Liver (tissue), 9 donors: ENCODE results near the gene INSR. TPM values are rescaled to one million over a fixed set of nuclear protein-coding genes. Genes with fewer than 3 reads are reported as not detected.

ENCODE experiments used
- DNase-seq: peaks from one replicate; pipeline ENCODE4 v3.0.0-alpha.2; 2017; ENCODE audit warnings: low spot score
- H3K27ac ChIP-seq, 2 donors: one replicate each; pipeline ENCODE4 v1.7.0; 2013; ENCODE audit warnings: inconsistent platforms in 2 of 2, low read length in 2 of 2, control low read depth in 1 of 2, low read depth in 1 of 2, mild to moderate bottlenecking in 1 of 2
- H3K27me3 ChIP-seq, 4 donors: one replicate each; pipeline versions ENCODE4 v1.6.1 to v1.7.0; 2013; ENCODE audit warnings: low read length in 3 of 4, inconsistent platforms in 1 of 4, mild to moderate bottlenecking in 1 of 4, moderate library complexity in 1 of 4; ENCODE audit not compliant: control insufficient read depth in 4 of 4, insufficient read depth in 4 of 4
- H3K36me3 ChIP-seq, 4 donors: one replicate each; pipeline versions ENCODE4 v1.6.1 to v1.7.0; 2013; ENCODE audit warnings: low read length in 3 of 4, mild to moderate bottlenecking in 3 of 4, low read depth in 1 of 4, moderate library complexity in 1 of 4; ENCODE audit not compliant: control insufficient read depth in 4 of 4, insufficient read depth in 3 of 4
- H3K4me1 ChIP-seq, 4 donors: one replicate each; pipeline versions ENCODE4 v1.6.1 to v1.7.0; 2013; ENCODE audit warnings: low read length in 3 of 4, mild to moderate bottlenecking in 3 of 4, moderate library complexity in 1 of 4; ENCODE audit not compliant: control insufficient read depth in 4 of 4, insufficient read depth in 4 of 4
- H3K4me3 ChIP-seq, 3 donors: one replicate each; pipeline versions ENCODE4 v1.6.1 to v1.7.0; 2013; ENCODE audit warnings: low read length in 3 of 3, control low read depth in 1 of 3, low read depth in 1 of 3, mild to moderate bottlenecking in 1 of 3
- H3K9ac ChIP-seq, 2 donors: one replicate each; pipeline ENCODE4 v1.7.0; 2013; ENCODE audit warnings: low read length in 2 of 2, mild to moderate bottlenecking in 2 of 2, moderate library complexity in 2 of 2, control low read depth in 1 of 2, low read depth in 1 of 2
- H3K9me3 ChIP-seq, 4 donors: one replicate each; pipeline versions ENCODE4 v1.6.1 to v1.7.0; 2013; ENCODE audit warnings: low read length in 3 of 4; ENCODE audit not compliant: control insufficient read depth in 4 of 4
- EGR1 ChIP-seq, 2 donors: IDR thresholded peaks; 2 replicates each; pipeline ENCODE4 v1.6.1; 2016 to 2018; ENCODE audit warnings: antibody characterized with exemption in 2 of 2, low read depth in 2 of 2
- FOXA1 ChIP-seq: IDR thresholded peaks from 2 replicates; pipeline ENCODE4 v1.6.1; 2016; ENCODE audit warnings: antibody characterized with exemption
- FOXA2 ChIP-seq: IDR thresholded peaks from 2 replicates; pipeline ENCODE4 v1.6.1; 2016; ENCODE audit warnings: antibody characterized with exemption
- GABPA ChIP-seq, 2 donors: IDR thresholded peaks in 1 of 2; conservative IDR thresholded peaks in 1 of 2; 2 replicates each; pipeline ENCODE4 v1.6.1; 2016; ENCODE audit warnings: antibody characterized with exemption in 2 of 2, mild to moderate bottlenecking in 1 of 2, moderate library complexity in 1 of 2
- HNF4A ChIP-seq, 2 donors: conservative IDR thresholded peaks; 2 replicates each; pipeline ENCODE4 v1.6.1; 2016; ENCODE audit warnings: antibody characterized with exemption in 2 of 2, mild to moderate bottlenecking in 2 of 2
- HNF4G ChIP-seq: IDR thresholded peaks from 2 replicates; pipeline ENCODE4 v1.6.1; 2016; ENCODE audit warnings: antibody characterized with exemption
- JUND ChIP-seq, 2 donors: IDR thresholded peaks; 2 replicates each; pipeline ENCODE4 v1.6.1; 2016; ENCODE audit warnings: antibody characterized with exemption in 2 of 2
- NR2F2 ChIP-seq: IDR thresholded peaks from 2 replicates; pipeline ENCODE4 v1.6.1; 2016; ENCODE audit warnings: antibody characterized with exemption
- RAD21 ChIP-seq, 2 donors: IDR thresholded peaks; 2 replicates each; pipeline ENCODE4 v1.6.1; 2016; ENCODE audit warnings: antibody characterized with exemption in 2 of 2, mild to moderate bottlenecking in 2 of 2
- RXRA ChIP-seq, 2 donors: IDR thresholded peaks; 2 replicates each; pipeline ENCODE4 v1.6.1; 2017 to 2018; ENCODE audit warnings: antibody characterized with exemption in 2 of 2, mild to moderate bottlenecking in 1 of 2
- SP1 ChIP-seq: IDR thresholded peaks from 2 replicates; pipeline ENCODE4 v1.6.1; 2018; ENCODE audit warnings: antibody characterized with exemption, mild to moderate bottlenecking
- TAF1 ChIP-seq: conservative IDR thresholded peaks from 2 replicates; pipeline ENCODE4 v1.6.1; 2016; ENCODE audit warnings: antibody characterized with exemption, mild to moderate bottlenecking
- YY1 ChIP-seq: IDR thresholded peaks from 2 replicates; pipeline ENCODE4 v1.6.1; 2016; ENCODE audit warnings: antibody characterized with exemption, mild to moderate bottlenecking
- WGBS: extraction: QIAGEN DNeasy Blood & Tissue Kit; methylation state at CpG from one replicate; pipeline ENCODE4 v1.1.7; 2013; 5-methylcytosine and 5-hydroxymethylcytosine counted together
- polyA plus RNA-seq, 2 donors: library from polyadenylated mRNA; stranded (reverse) in 1 of 2; unstranded in 1 of 2; fragments of 200-250 nt in 1 of 2; fragments of >200 nt in 1 of 2; fragmentation: Nextera tagmentation in 1 of 2; extraction: Ambion mirVana in 1 of 2; gene quantifications; one replicate each; pipeline versions ENCODE4 v1.2.1 to v1.2.3, GENCODE V29; 2013 to 2015
- total RNA-seq, 2 donors: library from RNA; depleted of rRNA; stranded (reverse); fragments of >200 nt; gene quantifications; one replicate each; pipeline ENCODE4 v1.2.3, GENCODE V29; 2014
- TF ChIP-seq, protein P1 (sequence below): fragments of 150-350 bp; IDR thresholded peaks from 2 replicates; pipeline ENCODE4 v1.5.1; 2017; ENCODE audit warnings: improper control_type of control experiment, low read depth, low read length; ENCODE audit not compliant: missing input control
- TF ChIP-seq, protein P2 (sequence below): IDR thresholded peaks from 2 replicates; pipeline ENCODE4 v1.6.1; 2016; ENCODE audit warnings: antibody characterized with exemption
- TF ChIP-seq, protein P3 (sequence below): IDR thresholded peaks from 2 replicates; pipeline ENCODE4 v1.6.1; 2016; ENCODE audit warnings: antibody characterized with exemption, mild to moderate bottlenecking
- TF ChIP-seq, protein P4 (sequence below): IDR thresholded peaks from 2 replicates; pipeline ENCODE4 v1.6.1; 2016; ENCODE audit warnings: antibody characterized with exemption
- TF ChIP-seq, protein P5 (sequence below): IDR thresholded peaks from 2 replicates; pipeline ENCODE4 v1.6.1; 2016; ENCODE audit warnings: antibody characterized with exemption
- donor health status: healthy.
- donor health status: healthy.
- donor health status: healthy.
- donor health status: healthy.
- donor health status: healthy.

The INSR gene
- total and polyA plus RNA-seq, 4 donors: 16.5 to 97.5 (median 50.8) TPM

DNA sequence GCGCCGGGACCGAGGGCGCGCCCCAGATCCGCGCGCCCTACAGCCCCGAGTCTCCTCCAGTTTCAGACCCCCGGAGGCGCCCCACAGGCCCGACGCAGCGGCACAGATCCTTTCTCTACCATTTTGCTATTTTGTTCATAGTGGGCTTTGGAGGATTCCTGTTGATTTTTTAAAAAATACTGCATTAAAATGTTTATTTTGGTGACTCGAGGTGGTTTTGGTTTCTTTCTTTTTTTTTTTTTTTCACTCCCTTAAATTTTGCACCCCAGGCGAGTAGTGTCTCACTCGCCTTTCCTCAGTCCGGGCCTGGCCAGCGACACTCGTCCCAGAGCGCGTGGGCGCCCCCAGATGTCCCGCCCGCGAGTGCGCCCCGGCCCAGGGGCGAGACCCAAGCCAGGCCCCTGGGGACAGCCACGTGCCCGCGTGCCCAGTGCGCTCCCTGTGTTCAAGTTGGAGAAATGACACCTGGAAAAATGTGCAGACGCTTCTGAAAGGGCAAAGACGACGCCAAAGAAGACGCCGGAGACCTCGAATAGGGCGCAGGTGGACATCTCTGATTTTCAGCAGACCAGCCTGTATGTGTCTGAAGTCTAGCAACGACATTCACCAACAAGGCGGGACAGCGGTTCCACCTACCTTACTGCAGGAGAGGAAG is 471 bp upstream of the INSR start:
- WGBS: 2% methylated on average over 43 of the region's 43 CpGs
- Histone ChIP-seq H3K4me1 (peaks cover 2 to 22% (median 16%) of the 10 kb centered on the region in 4 donors), H3K36me3 (no peaks in the 10 kb centered on the region), H3K9me3 (no peaks in the 10 kb centered on the region), H3K27me3 (no peaks in the 10 kb centered on the region), H3K9ac (peak overlapping the region; percentile 56 to 76), H3K4me3 (peak overlapping the region; percentile 62 to 97 (median 79)), H3K27ac (peak overlapping the region; percentile 84 to 95)
- DNase-seq: peak; percentile 60
- TF ChIP-seq, protein P1, sequence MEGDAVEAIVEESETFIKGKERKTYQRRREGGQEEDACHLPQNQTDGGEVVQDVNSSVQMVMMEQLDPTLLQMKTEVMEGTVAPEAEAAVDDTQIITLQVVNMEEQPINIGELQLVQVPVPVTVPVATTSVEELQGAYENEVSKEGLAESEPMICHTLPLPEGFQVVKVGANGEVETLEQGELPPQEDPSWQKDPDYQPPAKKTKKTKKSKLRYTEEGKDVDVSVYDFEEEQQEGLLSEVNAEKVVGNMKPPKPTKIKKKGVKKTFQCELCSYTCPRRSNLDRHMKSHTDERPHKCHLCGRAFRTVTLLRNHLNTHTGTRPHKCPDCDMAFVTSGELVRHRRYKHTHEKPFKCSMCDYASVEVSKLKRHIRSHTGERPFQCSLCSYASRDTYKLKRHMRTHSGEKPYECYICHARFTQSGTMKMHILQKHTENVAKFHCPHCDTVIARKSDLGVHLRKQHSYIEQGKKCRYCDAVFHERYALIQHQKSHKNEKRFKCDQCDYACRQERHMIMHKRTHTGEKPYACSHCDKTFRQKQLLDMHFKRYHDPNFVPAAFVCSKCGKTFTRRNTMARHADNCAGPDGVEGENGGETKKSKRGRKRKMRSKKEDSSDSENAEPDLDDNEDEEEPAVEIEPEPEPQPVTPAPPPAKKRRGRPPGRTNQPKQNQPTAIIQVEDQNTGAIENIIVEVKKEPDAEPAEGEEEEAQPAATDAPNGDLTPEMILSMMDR: peak; percentile 40
- TF ChIP-seq EGR1 (IDR thresholded peaks at IDR 0.05; ENCODE audit: low read depth in 2 of 2) (peak in 1 of 2 donors; percentile 24), RXRA (IDR thresholded peaks at IDR 0.05) (peak in 1 of 2 donors; percentile 23), RAD21 (IDR thresholded peaks at IDR 0.05) (peak; percentile 72 to 78), JUND (IDR thresholded peaks at IDR 0.05) (no peak), NR2F2 (no peak), SP1 (no peak), FOXA1 (no peak)
- TF ChIP-seq, protein P2, sequence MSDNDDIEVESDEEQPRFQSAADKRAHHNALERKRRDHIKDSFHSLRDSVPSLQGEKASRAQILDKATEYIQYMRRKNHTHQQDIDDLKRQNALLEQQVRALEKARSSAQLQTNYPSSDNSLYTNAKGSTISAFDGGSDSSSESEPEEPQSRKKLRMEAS: peak; percentile 59

DNA sequence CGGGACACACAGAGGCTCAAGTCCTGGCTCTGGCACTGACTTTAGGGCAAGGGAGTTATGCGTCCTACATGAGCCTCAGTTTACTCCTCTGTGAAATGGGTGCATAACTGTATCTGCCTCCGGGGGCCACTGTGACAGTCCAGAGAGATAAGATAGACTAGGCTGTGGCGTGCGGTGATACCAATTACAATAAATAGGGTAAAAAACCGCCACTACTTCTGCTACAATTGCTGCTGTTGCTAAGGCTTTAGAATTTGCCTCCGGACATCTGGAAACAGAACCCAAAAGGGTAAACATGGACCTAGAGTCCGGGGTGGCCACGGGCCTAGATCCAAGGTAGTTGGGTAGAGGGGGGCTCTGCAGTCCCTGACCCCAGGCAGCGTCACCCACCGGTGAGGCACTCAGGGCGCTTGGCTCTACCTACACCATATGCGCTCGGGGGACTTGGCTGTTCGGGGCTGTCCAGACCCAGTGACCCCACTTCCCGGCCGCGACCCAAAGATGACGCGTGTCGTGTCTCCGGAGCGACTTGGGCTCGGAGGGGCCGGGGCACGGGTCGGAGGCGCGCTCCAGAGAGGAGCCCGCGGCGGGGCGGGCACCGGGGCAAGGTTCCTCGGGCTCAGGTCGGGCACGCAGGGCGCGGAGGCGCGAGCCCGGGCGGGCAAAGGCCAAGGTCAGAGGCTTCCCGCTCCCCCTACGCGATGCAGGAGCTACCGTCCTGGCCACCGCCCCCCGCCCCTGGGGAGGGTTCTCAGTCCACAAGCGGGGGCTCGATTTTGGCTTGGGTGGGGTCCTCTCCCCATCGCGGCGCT is 1.1 kb downstream of the INSR start:
- peak; percentile 70 for DNase-seq
- Histone ChIP-seq H3K9ac (peak overlapping the region; percentile 68 to 72), H3K4me3 (peak overlapping the region; percentile 58 to 97 (median 71)), H3K4me1 (peaks cover 8 to 36% (median 26%) of the 10 kb centered on the region in 4 donors), H3K9me3 (no peaks in the 10 kb centered on the region), H3K27me3 (no peaks in the 10 kb centered on the region), H3K36me3 (no peaks in the 10 kb centered on the region), H3K27ac (peak overlapping the region; percentile 95)
- no peak for TF ChIP-seq EGR1 (IDR thresholded peaks at IDR 0.05; ENCODE audit: low read depth in 2 of 2)
- TF ChIP-seq, protein P3, sequence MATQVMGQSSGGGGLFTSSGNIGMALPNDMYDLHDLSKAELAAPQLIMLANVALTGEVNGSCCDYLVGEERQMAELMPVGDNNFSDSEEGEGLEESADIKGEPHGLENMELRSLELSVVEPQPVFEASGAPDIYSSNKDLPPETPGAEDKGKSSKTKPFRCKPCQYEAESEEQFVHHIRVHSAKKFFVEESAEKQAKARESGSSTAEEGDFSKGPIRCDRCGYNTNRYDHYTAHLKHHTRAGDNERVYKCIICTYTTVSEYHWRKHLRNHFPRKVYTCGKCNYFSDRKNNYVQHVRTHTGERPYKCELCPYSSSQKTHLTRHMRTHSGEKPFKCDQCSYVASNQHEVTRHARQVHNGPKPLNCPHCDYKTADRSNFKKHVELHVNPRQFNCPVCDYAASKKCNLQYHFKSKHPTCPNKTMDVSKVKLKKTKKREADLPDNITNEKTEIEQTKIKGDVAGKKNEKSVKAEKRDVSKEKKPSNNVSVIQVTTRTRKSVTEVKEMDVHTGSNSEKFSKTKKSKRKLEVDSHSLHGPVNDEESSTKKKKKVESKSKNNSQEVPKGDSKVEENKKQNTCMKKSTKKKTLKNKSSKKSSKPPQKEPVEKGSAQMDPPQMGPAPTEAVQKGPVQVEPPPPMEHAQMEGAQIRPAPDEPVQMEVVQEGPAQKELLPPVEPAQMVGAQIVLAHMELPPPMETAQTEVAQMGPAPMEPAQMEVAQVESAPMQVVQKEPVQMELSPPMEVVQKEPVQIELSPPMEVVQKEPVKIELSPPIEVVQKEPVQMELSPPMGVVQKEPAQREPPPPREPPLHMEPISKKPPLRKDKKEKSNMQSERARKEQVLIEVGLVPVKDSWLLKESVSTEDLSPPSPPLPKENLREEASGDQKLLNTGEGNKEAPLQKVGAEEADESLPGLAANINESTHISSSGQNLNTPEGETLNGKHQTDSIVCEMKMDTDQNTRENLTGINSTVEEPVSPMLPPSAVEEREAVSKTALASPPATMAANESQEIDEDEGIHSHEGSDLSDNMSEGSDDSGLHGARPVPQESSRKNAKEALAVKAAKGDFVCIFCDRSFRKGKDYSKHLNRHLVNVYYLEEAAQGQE: no peak
- no peak for TF ChIP-seq NR2F2
- TF ChIP-seq, protein P4, sequence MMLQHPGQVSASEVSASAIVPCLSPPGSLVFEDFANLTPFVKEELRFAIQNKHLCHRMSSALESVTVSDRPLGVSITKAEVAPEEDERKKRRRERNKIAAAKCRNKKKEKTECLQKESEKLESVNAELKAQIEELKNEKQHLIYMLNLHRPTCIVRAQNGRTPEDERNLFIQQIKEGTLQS: no peak
- TF ChIP-seq, protein P5, sequence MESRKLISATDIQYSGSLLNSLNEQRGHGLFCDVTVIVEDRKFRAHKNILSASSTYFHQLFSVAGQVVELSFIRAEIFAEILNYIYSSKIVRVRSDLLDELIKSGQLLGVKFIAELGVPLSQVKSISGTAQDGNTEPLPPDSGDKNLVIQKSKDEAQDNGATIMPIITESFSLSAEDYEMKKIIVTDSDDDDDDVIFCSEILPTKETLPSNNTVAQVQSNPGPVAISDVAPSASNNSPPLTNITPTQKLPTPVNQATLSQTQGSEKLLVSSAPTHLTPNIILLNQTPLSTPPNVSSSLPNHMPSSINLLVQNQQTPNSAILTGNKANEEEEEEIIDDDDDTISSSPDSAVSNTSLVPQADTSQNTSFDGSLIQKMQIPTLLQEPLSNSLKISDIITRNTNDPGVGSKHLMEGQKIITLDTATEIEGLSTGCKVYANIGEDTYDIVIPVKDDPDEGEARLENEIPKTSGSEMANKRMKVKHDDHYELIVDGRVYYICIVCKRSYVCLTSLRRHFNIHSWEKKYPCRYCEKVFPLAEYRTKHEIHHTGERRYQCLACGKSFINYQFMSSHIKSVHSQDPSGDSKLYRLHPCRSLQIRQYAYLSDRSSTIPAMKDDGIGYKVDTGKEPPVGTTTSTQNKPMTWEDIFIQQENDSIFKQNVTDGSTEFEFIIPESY: no peak
- peak; percentile 63 to 73 for TF ChIP-seq HNF4A (conservative IDR thresholded peaks at IDR 0.05)
- TF ChIP-seq SP1: no peak
- TF ChIP-seq, protein P1: no peak
- no peak for TF ChIP-seq FOXA2
- TF ChIP-seq TAF1: no peak
- TF ChIP-seq, protein P2: no peak
- TF ChIP-seq RAD21 (IDR thresholded peaks at IDR 0.05): no peak
- TF ChIP-seq JUND (IDR thresholded peaks at IDR 0.05): no peak
- peak; percentile 55 for TF ChIP-seq HNF4G
- peak; percentile 17 for TF ChIP-seq FOXA1
- TF ChIP-seq RXRA (IDR thresholded peaks at IDR 0.05): peak in 1 of 2 donors; percentile 22
- no peak for TF ChIP-seq GABPA (IDR thresholded peaks at IDR 0.05 in 1 of 2, conservative IDR thresholded peaks at IDR 0.05 in 1 of 2)
- TF ChIP-seq YY1: no peak
- WGBS: 6% methylated on average over 54 of the region's 54 CpGs
